Kidney (tissue), 14 donors: ENCODE results near the gene STEAP4. TPM values are rescaled to one million over a fixed set of nuclear protein-coding genes. Genes with fewer than 3 reads are reported as not detected.

Source experiments
- DNase-seq, 5 donors: peaks; one replicate each; pipeline ENCODE4 v3.0.0-alpha.2; 2013 to 2020
- FAIRE-seq: peaks from 2 replicates; lab custom pipeline; 2012; peaks lifted over from hg19 to GRCh38; lab: Jason Lieb, UNC
- H3K27ac ChIP-seq, 2 donors: one replicate each; pipeline ENCODE4 v1.7.0; 2013; ENCODE audit warnings: low read depth in 2 of 2, low read length in 2 of 2, inconsistent platforms in 1 of 2
- H3K27me3 ChIP-seq: one replicate; pipeline ENCODE4 v1.7.1; 2013; ENCODE audit warnings: low read length, inconsistent platforms; ENCODE audit not compliant: control insufficient read depth, insufficient read depth
- H3K36me3 ChIP-seq, 3 donors: one replicate each; pipeline versions ENCODE4 v1.7.0 to v1.7.1; 2013; ENCODE audit warnings: low read length in 3 of 3, control low read depth in 1 of 3, inconsistent platforms in 1 of 3; ENCODE audit not compliant: insufficient read depth in 3 of 3, control insufficient read depth in 2 of 3
- H3K4me1 ChIP-seq, 3 donors: one replicate each; pipeline versions ENCODE4 v1.7.0 to v1.7.1; 2013; ENCODE audit warnings: low read length in 3 of 3, inconsistent platforms in 1 of 3, low read depth in 1 of 3; ENCODE audit not compliant: control insufficient read depth in 2 of 3, insufficient read depth in 2 of 3
- H3K4me3 ChIP-seq, 3 donors: one replicate each; pipeline versions ENCODE4 v1.7.0 to v1.8.1; 2013; ENCODE audit warnings: low read length in 3 of 3, control low read depth in 1 of 3, inconsistent platforms in 1 of 3
- H3K9ac ChIP-seq, 3 donors: one replicate each; pipeline versions ENCODE4 v1.7.0 to v1.7.1; 2013; ENCODE audit warnings: low read length in 3 of 3, control low read depth in 1 of 3, inconsistent platforms in 1 of 3
- H3K9me3 ChIP-seq, 3 donors: one replicate each; pipeline versions ENCODE4 v1.7.0 to v1.7.1; 2013; ENCODE audit warnings: low read length in 3 of 3, control low read depth in 1 of 3, inconsistent platforms in 1 of 3; ENCODE audit not compliant: control insufficient read depth in 2 of 3, insufficient read depth in 1 of 3
- intact Hi-C: fragments of 100-400 bp; cut with DNase I; formaldehyde crosslinking; loops from one replicate; pipeline ENCODE4 v1.11.1; 2022
- polyA plus RNA-seq: library from polyadenylated mRNA; stranded (reverse); fragments of 350-450 nt; fragmentation: Illumina TruSeq; extraction: RNeasy Lipid Tissue Mini Kit (QIAGEN cat#74804); gene quantifications from one replicate; pipeline ENCODE4 v1.2.3, GENCODE V29; 2014; ENCODE audit warnings: low read depth, low replicate concordance; ENCODE audit not compliant: insufficient read depth
- total RNA-seq: library from RNA; stranded (reverse); fragmentation: NEBNext Ultra II Directional; extraction: Animal tissue kit (Norgen Biotek cat#: 25700); gene quantifications from one replicate; pipeline ENCODE4 v1.2.1, GENCODE V29; 2021
- TF ChIP-seq, protein P1 (sequence below): IDR thresholded peaks from 3 replicates; pipeline ENCODE4 v1.5.1; 2012; ENCODE audit warnings: mild to moderate bottlenecking, moderate library complexity, borderline replicate concordance; ENCODE audit not compliant: insufficient read depth; ENCODE audit errors: extremely low read depth
- donor health status: control.
- donor health status: control.
- donor health status: control.
- donor health status: control.
- donor health status: control.
- donor health status: DM: yes; HTN: yes; CAD: no.
- donor health status: Normal renal cell carcinoma (clear cell type).

Gene STEAP4
- total and polyA plus RNA-seq, 2 donors from 2014 or later = 3.4 to 80.2 TPM

- no peak overlapping the region for H3K27ac ChIP-seq
- no peak overlapping the region for H3K4me3 ChIP-seq
- TF ChIP-seq, protein P1, sequence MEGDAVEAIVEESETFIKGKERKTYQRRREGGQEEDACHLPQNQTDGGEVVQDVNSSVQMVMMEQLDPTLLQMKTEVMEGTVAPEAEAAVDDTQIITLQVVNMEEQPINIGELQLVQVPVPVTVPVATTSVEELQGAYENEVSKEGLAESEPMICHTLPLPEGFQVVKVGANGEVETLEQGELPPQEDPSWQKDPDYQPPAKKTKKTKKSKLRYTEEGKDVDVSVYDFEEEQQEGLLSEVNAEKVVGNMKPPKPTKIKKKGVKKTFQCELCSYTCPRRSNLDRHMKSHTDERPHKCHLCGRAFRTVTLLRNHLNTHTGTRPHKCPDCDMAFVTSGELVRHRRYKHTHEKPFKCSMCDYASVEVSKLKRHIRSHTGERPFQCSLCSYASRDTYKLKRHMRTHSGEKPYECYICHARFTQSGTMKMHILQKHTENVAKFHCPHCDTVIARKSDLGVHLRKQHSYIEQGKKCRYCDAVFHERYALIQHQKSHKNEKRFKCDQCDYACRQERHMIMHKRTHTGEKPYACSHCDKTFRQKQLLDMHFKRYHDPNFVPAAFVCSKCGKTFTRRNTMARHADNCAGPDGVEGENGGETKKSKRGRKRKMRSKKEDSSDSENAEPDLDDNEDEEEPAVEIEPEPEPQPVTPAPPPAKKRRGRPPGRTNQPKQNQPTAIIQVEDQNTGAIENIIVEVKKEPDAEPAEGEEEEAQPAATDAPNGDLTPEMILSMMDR = no peak
- no peaks in the 10 kb centered on the region for H3K4me1 ChIP-seq
- no peak for FAIRE-seq
- H3K9me3 ChIP-seq = no peaks in the 10 kb centered on the region
- intact Hi-C loops = no loop called here
- no peaks in the 10 kb centered on the region for H3K27me3 ChIP-seq
- H3K36me3 ChIP-seq = no peaks in the 10 kb centered on the region
- H3K9ac ChIP-seq = no peak overlapping the region
- DNase-seq = no peak
These were observed 5.0 kb upstream of the STEAP4 start for GRCh38 chr7:88311675-88312036.

DNA sequence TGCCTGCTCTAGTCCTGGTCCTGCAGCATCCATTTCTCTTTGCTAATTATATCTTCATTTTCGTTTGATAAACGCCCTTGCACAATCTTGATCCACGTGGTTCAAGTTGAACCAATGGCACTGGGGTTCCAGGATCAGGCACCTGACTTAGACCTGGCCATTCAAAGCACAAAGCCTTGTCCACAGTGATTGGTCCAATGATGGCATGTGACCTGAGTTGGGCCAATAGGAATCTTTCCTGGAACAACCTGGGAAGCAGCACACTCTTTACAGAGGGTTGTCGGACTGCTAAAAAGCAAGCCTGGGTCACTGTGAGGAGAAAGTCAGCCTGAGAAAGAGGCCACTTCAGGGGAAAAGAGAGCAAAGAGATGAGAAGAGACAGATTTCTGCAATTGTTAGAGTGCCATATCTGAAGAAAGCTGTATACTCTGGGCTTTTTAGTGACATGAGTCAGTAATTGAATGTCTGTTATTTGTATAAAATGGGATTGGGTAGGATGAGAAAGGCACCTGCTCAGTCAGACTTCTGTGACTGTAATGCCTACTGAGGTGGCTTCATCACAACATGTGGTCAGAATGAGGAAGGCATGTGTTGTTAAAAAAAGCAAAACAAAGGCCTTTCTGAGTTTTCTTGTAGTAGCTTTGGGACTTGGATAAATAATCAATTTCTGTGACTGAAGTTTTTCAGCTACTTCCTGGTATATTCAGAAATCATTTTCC is 4.4 kb upstream of the STEAP4 start:
- intact Hi-C loops = no loop called here
- no peaks in the 10 kb centered on the region for H3K27me3 ChIP-seq
- H3K4me1 ChIP-seq = no peaks in the 10 kb centered on the region
- no peak for DNase-seq
- no peak for FAIRE-seq
- H3K4me3 ChIP-seq = no peak overlapping the region
- H3K9ac ChIP-seq = no peak overlapping the region
- H3K27ac ChIP-seq = no peak overlapping the region
- H3K36me3 ChIP-seq = no peaks in the 10 kb centered on the region
- TF ChIP-seq, protein P1 = no peak
- no peaks in the 10 kb centered on the region for H3K9me3 ChIP-seq

DNA sequence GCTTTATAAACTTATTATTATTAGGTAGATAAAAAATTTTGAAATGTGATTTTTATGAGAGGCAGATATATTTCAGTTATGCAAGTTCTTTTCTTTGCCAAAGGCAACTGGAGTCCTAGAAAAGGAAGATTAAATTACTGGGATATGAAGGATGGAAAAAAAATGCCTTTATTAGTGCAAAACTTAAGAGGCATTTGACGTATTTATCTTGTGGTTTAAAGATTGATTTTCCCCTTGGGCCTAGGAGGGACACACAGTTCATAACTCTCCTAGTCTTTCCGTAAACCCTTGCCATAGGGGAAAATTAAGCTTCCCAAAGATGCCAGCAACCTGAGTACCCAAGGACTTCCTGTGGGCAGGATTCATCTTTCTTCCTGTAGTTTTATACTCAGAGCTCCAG is 3.1 kb upstream of the STEAP4 start:
- intact Hi-C loops = no loop called here
- Histone ChIP-seq H3K36me3 (no peaks in the 10 kb centered on the region), H3K4me1 (no peaks in the 10 kb centered on the region), H3K9me3 (no peaks in the 10 kb centered on the region), H3K4me3 (no peak overlapping the region), H3K27me3 (no peaks in the 10 kb centered on the region), H3K9ac (no peak overlapping the region), H3K27ac (no peak overlapping the region)
- FAIRE-seq = no peak
- TF ChIP-seq, protein P1 = no peak
- no peak for DNase-seq

GRCh38 chr7:88307823-88308222 is 1.1 kb upstream of the STEAP4 start:
- Histone ChIP-seq H3K27me3 (no peaks in the 10 kb centered on the region), H3K27ac (no peak overlapping the region), H3K36me3 (no peaks in the 10 kb centered on the region), H3K4me1 (no peaks in the 10 kb centered on the region), H3K9me3 (no peaks in the 10 kb centered on the region), H3K4me3 (no peak overlapping the region), H3K9ac (no peak overlapping the region)
- TF ChIP-seq, protein P1 = no peak
- no peak for DNase-seq
- no peak for FAIRE-seq
- intact Hi-C loops = no loop called here
